NCI-H187 (cell line): ENCODE measurements around the gene C10orf120.

ENCODE experiments used
- DNase-seq, 2 experiments: peaks; one replicate each; lab custom pipeline; 2025; lab: John Stamatoyannopoulos, UW

The C10orf120 gene

GRCh38 chr10:122703483-122704448, 4.1 kb upstream of the C10orf120 start:
- peak; percentile 16 to 31 for DNase-seq

GRCh38 chr10:122702275-122702674, 2.6 kb upstream of the C10orf120 start:
- no peak for DNase-seq

DNA sequence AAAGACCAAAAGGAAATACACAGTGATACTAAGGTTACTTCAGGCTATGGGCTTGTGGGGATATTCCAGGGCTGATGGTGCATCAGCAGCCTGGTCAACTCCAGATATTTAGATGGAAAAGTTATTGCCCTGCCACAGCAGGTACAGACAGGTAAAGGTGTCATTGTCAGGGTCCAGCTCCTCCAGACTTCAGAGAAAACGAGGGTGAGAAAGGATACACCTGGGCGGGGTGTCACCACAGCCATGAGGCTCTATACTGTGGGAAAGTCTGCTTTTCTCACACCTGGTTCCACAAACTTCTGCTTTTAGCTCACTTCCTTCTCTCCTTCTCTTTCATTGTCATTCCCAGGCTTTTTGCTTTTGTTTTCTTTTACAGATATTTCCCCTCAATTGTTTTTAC, 2.0 kb upstream of the C10orf120 start:
- no peak for DNase-seq

GRCh38 chr10:122696687-122697086, 3.0 kb downstream of the C10orf120 start:
- no peak for DNase-seq

DNA sequence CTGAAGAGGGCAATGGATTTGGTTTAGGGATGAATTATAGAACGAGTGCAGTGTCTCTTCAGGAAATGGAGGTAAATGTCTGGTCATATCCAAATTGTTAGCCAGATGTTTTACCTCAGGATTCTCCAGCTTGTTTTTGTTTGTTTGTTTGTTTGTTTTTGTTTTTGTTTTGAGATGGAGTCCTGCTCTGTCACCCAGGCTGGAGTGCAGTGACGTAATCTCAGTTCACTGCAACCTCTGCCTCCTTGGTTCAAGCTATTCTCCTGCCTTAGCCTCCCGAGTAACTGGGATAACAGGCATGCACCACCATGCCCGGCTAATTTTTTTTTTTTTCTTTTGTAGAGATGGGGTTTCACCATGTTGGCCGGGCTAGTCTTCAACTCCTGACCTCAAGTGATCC, 6.9 kb downstream of the C10orf120 start:
- no peak for DNase-seq

GRCh38 chr10:122689146-122689820, 10.4 kb downstream of the C10orf120 start:
- no peak for DNase-seq

GRCh38 chr10:122688293-122688989, 11.2 kb downstream of the C10orf120 start:
- no peak for DNase-seq

GRCh38 chr10:122682522-122682921, 17.1 kb downstream of the C10orf120 start:
- DNase-seq, result no peak

DNA sequence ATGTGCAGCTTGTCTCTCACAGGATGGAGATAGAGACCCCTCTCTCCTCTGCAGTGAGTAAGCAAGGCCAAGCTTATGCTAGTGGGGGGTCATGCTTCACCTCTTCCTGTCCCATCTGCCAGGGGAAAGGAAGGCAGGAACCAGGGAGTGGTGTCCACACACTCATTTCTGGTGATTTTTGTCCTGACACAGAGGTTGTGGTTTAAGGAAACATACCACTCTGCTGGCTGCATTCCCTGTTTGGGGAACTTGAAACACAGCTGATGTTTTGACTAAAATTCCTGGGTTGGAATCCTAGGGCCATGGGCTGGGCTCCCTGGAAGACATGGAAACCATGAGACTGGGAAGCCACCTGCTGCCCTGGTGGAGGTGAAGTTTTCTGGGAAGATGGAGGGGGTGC, 21.4 kb downstream of the C10orf120 start:
- DNase-seq, result no peak

DNA sequence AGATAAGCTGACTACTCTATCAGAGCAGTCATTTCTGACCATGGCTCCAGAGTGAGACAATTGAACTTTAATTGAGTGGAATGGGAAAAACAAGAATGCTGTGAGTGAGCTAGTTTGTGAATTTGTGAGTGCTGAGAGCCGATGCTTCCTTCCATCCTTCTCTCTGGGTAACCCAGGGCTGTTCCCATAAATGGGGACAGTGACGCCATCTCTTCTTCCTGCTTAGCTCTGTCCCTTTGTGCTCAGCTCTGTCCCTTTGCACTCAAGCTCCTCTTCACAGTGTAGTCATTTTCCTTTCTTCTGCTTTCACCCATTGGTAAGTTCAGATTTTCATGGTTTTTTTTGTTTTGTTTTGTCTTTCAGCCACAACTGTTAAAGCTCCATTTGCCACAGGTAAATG, 24.4 kb downstream of the C10orf120 start:
- DNase-seq, result no peak

- no peak for DNase-seq
Observed at GRCh38 chr10:122674781-122675180, 24.9 kb downstream of the C10orf120 start.

- DNase-seq, result no peak
Observed at GRCh38 chr10:122673731-122674130, 25.9 kb downstream of the C10orf120 start.

DNA sequence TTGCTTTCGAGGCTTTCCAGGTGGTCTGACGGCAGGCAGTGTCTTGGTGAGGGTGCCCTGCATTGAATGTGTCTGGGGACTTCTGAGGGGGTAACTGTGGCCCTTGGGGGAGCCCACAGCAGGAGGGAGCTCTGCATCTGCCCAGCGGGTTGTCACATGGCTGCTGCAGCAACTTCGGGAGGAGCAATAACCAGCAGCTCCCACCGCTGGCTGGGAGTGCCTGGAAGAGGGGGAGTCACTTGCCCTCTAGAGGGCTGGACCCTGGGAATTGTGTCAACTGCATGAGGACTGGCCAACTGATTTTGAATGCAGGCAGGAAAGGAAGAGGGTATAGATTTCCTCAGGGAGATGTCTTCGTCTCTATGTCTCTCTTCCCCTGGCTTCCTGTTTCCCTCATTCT, 26.4 kb downstream of the C10orf120 start:
- DNase-seq, result no peak

DNA sequence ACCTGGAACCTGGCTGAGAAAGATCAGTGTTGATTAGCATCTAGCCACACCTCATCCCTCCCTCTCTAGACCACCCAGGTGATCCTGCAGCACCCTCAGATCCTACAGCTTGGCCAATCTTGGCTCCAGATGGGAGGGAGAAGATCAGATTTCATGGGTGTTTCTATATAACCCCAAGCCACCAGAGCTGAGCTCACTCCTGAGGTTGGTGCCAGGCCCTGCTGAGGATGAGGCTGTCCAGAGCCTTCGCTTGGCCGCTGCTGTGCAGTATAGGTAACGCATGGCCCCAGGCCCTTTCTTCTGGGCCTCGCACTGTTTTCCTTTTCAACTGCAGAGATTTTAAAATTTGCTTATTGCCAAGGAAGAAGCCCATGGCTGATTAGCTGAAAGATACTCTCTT, 27.0 kb downstream of the C10orf120 start:
- no peak for DNase-seq

DNA sequence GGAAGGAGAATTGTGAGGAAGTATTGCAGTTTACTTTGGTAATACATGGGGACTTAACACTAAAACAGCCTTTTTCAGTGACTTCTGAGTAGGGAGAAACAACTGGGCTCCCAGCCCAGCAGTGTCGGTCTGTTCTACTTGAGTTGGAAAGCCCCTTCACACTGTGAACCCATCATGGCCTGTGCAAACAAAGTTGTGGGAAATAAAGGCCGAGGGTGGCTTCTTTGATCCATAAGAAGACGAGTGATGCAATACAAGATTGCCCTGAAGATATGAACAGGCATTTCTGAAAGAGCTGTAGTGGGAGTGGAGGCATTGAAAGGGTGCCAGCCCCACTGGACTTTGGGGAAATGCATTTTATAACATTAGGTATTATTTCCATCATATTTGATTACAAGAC, 28.3 kb downstream of the C10orf120 start:
- no peak for DNase-seq

DNA sequence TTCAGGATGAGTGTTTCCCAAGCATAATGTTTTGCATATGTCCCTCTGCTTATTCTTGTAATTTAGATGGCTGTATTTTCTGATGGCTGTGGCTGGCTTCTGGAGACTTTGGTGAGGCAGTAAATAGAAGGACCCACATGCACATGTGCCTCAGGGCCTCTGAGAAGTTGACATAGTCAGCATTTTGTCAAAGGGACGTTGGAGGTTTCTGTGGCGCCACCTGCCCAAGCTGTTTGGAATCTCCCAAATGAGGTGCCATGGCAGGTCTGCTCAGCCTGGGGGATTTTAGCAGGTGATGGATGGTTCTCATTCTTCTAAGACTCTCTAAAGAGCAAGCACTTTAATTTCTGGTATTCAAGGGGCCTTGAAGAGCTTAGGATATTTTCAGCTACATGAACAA, 29.8 kb downstream of the C10orf120 start:
- no peak for DNase-seq

DNA sequence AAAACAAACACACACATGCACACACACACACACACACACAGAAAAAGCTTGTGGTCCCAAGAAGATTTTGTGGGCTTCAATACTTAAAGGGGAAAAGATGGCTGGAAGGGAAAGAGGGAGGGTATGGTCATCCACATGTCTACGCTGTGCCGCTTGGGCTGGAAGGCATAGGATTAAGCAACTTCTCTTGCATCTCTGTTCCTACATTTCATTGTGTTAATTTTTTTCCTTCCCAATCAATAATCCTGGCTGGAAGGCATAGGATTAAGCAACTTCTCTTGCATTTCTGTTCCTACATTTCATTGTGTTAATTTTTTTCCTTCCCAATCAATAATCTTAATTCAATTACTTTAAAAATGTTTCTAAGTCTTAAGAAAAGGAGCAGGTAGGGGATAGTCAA, 30.6 kb downstream of the C10orf120 start:
- DNase-seq, result no peak

- no peak for DNase-seq
Observed at GRCh38 chr10:122665946-122666345, 33.7 kb downstream of the C10orf120 start.

- DNase-seq, result no peak
Observed at GRCh38 chr10:122665329-122665860, 34.3 kb downstream of the C10orf120 start.

DNA sequence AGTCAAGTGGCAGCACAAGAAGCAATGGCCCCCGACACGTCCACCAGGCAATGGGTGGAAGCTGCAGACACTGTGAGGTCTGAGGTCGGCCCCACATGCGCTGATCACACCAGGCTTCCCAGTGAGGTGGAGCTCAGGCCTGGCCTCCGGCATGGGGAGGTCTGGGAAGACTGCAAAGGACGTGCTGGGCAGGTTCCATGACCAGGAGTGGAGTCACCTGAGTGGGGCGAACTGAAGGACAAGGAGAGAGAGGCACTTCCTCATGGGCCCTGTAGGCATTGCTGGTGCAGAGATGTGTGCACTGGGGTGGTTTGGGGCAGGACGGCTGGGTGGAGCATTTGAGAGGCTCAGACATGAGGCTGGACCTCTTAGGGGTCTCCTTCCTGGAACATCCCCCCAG, 35.1 kb downstream of the C10orf120 start:
- DNase-seq, result no peak

- DNase-seq, result no peak
Observed at GRCh38 chr10:122663516-122664130, 36.0 kb downstream of the C10orf120 start.

- no peak for DNase-seq
Observed at GRCh38 chr10:122662231-122662630, 37.4 kb downstream of the C10orf120 start.
